Stimulated activated CD8-positive, alpha-beta memory T cell treated with anti-CD3 and anti-CD28 coated beads, Interleukin-4, amount 100 ng/mL, for 24 hours (primary cell): ENCODE data around the gene RSPH6A.
A peak's percentile ranks its signal among the peaks of the same experiment; 100 is the strongest.

Experiments
- DNase-seq: peaks from one replicate; pipeline ENCODE4 v3.0.0-alpha.2; 2020; ENCODE audit warnings: low read depth

RSPH6A gene

DNA sequence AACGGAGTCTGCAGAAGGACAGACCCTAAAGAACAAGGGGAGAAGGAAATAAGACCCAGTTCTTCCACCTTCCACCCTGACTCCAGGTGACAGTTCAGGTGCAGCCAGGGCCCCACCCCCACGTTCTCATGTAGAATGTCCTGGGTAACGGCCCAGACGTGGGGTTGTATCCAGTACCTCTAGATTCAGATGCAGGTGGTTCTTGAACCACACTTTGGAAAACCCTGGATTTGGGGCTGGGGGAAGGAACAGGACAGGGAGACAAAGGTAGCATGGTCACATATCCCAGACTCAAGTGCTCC lies 35.0 kb downstream of the RSPH6A start:
- DNase-seq: no peak

DNA sequence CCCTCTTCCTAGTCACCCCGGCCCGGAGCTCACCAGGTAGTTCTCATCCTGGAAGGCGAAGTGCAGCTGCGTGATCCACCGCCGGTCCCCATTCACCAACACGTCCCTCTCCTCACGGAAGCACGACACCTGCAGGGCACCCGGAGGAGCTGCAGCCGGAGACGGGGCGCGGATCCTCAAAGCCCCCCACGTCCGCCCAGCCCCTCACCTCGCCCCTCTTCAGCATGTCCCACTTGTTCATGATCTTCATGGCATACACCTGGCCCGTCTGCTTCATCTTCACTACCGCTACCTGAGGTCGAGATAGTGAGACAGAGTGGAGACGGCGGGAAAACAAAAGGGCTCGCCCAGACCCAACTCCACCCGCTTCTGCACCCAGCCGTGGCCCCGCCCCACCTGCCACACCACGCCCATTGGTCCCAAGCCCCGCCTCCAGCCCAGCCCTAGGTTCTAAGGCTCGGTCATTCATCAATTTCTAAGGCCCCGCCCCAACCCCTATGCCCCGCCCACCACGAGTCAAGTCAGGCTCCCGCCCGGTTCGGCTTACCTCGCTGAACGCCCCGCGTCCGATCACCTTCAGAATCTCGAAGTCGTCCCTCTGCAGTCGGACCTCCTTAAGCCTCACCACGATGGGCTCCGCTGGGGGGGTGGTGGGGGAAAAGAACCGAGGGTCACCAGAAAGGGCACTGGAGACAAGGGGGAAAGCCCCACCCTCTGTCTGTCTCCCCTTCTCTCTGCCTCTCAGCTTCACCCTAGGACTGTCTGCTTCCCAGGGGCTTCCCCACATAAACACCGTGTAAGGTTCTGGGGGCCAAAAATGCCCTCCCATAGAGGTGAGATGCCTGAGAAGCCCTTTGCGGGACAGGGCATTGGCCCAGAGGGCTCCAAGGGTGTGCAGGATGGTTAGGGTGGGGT lies 35.6 kb downstream of the RSPH6A start:
- DNase-seq: peak; percentile 80

DNA sequence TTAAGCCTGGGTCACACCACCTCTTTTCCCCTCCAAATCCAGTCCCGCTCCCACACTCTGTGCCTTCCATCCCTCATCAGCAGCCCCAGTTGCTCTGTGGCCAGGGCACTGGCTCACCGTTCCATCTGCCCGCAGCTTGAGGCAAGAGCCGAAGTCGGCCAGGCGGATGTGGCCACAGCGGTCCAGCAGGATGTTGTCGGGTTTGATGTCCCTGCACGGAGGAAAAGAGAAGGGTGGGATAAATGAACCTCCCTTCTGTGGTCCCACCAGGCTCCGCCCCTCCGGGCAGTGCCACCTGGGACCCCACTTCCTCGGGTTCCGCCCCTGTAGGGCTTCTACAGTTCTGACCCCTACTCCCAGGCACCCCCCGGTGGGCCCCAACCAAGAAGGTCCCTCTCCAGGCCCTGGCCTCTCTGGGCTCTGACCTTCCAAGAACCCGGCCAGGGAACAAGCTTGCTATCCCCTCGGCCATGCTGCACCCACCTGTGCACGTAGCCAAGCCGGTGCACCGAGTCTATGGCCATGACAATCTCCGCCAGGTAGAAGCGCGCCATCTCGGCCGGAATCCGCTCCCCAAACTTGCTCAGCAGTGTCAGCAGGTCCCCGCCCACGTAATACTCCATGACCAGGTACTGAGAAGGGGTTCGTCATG lies 37.0 kb downstream of the RSPH6A start:
- no peak for DNase-seq

DNA sequence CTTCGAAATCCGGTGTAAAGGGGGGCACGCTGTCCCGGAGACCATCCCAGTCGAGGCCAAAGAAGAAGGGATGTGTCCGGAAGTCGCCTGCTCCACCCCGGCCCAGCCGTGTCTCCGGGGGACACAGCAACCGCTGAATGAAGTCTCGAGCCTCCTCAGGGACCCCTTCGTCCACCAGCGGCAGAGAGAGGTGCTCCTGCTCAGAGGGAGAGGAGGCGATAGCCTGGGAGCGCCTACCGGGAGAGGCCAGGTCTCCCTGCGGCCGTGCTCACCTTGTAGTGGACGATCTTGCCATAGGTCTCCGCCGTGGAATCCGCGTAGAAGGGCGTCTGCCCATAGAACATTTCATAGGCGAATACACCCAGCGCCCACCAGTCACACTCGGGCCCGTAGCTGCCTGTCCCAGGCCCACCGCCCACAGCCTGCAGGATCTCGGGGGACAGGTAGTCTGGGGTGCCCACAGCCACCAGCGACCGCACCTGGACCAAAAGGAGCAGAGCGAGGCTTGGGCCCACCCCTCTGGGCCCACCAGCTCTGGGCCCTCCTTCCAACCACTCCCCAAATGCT lies 37.6 kb downstream of the RSPH6A start:
- no peak for DNase-seq

DNA sequence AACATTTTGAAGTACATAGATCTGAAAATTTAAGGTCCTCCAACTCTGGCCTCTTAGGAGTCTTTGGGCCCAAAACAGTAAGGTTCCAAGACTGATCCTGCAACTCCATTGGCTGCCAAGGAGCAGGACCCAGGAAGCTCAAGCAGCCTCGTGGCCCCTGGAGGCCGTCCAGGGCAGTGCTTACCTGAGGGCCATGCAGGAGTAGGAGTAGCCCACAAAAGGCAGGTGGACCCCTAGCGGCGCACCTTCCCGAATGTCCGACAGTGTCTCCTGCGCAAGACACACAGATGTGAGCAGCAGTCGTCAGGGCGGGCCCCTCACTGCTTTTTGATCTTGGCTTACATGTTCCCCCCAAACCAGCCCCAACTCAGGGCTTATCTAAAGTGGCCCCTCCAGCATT lies 40.3 kb downstream of the RSPH6A start:
- DNase-seq: no peak

DNA sequence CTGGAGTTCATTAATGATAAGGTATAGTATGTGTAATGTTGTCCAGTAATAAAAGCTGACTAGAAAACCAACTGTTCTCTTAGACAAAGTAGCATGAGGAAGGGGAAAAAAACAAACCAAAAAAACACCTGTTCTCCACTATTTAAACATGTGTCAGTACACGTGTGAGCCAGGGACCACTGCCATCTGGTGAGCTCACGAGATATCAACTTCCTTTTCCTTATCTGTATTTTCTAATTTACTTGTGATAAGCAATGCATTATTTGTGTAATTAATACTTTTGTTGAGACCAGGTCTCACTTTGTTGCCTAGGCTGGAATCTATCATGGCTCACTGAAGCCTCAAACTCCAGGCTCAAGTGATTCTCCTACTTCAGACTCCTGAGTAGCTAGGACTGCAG lies 41.7 kb downstream of the RSPH6A start:
- no peak for DNase-seq

DNA sequence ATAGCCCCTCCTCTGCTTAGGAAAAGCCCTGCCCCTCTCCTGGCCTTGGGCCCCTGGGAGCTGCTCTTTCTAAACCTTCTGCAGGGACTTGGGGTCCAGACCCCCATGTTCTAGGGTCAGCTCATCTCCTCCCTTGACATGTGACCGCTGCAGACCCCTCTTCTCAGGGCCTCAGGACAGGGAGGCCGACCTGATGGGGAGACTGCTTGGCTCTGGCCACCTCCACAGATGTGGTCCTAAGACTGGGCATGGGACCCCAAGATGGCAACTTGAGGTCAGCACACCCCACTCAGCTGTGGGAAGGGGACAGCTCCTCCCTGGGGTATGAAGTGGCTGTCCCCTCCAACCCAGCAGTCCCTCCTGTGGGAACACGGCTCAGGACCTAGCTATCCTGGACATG lies 42.2 kb downstream of the RSPH6A start:
- DNase-seq: no peak

DNA sequence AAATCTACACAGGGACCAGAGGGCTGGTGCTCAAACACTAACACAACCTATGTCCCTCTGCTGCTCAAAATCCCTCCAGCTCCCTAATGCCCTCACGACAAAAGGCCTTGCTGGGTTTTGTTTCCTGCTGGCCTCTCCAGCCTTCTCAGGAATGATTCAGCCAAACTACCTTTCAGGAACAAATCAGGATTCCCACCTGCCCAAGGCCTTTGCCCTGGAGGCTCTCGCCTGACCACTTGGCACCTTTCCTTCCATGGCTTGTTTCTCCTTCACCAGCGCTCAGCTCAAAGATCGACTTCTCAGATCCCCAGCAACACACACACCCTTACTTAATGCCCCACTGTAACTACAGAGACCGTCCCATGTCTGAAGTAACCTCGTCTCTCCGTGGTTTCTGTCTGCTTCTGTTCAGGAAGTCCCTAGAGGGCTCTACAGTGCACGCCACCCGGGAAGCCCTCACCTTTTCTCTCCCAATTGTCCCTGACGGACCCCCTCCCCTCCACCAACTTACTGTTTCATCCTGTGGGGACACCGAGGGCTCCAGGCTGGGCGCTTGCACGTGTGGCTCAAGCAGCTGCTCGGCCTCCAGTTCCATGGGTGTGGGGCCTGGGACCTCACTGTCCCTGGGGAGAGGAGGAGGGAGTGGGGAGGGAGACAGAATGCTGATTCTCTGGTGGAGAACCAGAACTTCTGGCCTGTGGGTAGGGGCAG lies 42.8 kb downstream of the RSPH6A start:
- DNase-seq: no peak

DNA sequence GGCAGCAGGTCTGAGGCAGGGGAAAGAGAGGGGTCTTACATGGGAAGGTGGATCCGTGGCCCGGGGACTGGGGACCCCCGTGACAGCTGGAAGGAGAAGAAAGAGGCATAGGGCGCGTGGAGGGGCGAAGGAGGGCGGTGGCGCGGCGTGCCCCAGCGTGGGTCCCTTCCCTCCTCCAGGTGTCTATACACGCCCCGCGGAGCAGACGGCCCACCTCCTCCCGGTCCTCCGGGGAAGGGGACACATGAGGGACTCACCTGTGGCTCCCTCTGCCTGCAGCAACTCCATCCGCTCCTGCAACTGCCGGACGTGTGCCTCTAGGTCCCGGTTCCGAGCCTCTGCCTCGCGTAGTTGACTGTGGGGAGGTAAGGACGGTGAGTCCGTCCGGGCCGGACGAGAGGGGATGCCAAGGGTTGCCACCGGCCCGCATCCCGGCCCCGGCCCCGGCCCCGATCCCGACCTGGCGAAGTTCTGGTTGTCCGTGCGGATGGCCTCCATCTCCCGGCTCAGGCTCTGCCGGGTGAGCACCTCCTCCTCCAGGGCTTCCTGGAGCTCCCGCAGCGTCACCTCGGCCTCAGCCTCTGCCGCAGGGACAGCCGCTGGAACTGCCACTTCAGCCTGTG lies 43.7 kb downstream of the RSPH6A start:
- DNase-seq: no peak

DNA sequence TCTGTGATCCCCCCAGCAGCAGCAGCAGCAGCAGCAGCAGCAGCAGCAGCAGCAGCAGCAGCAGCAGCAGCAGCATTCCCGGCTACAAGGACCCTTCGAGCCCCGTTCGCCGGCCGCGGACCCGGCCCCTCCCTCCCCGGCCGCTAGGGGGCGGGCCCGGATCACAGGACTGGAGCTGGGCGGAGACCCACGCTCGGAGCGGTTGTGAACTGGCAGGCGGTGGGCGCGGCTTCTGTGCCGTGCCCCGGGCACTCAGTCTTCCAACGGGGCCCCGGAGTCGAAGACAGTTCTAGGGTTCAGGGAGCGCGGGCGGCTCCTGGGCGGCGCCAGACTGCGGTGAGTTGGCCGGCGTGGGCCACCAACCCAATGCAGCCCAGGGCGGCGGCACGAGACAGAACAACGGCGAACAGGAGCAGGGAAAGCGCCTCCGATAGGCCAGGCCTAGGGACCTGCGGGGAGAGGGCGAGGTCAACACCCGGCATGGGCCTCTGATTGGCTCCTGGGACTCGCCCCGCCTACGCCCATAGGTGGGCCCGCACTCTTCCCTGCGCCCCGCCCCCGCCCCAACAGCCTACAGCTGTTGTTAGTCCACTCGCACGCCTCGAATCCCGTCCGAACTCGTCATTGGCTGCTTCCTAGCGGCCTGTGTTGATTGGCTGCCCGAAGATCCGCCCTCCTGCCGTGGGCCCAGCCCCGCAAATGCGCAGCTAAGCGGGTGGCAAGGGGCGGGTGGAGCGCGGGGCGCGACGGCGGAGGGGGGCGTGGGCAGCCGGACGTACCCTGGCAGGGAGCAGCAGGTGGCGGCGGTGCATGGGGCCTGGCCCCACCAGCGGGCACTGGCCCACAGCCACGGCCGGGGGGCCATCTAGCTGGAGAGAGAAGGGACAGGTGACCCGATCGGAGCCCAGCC lies 44.7 kb downstream of the RSPH6A start:
- peak; percentile 88 for DNase-seq

DNA sequence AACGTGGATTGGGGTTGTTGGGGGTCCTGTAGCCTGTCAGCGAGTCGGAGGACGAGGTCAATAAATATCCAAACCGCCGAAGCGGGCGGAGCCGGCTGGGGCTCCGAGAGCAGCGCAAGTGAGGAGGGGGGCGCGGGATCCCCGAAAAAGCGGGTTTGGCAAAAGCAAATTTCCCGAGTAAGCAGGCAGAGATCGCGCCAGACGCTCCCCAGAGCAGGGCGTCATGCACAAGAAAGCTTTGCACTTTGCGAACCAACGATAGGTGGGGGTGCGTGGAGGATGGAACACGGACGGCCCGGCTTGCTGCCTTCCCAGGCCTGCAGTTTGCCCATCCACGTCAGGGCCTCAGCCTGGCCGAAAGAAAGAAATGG lies 45.3 kb downstream of the RSPH6A start:
- no peak for DNase-seq

DNA sequence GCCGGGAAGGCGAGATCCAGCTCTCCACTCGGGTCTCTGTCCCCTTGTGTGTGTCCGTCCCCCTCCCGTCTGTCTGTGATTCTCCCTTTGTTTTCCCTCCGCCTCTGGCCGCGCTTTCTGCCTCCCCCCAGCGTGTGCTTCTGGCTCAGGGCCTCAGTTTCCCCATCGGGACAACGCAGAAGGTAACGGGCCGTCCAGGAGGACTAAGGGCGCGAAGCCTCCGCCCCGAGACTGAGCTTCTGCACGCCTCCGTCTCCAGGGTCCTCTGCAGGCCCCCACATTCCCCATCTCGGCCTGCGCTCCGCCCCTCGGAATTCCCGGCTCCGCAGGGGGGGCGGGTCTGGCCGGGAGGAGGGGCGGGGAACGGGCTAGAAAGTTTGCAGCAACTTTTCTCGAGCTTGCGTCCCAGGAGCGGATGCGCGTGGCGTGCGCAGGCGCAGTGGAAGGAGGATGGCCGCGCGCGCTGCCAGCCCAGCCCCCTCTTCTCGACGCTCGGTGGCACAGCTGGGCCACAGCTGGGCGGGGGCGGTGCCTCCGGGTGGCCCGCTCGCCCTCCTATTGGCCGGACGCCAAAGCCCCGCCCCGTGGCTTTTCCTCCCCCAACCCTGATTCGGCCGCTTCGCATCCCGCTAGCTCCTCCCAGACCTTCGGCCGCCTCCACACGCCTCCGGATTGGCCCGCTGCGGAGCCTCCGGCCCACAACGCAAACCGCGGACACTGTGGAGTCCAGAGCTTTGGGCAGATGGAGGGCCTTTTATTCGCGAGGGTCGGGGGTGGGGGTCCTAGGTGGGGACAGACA lies 45.9 kb downstream of the RSPH6A start, which contains the start of gene SIX5:
Gene SIX5, minus strand, starts transcription at position 269 of the 799 bp plus-strand sequence. CDS start 408 bp downstream, outside the sequence.
- peak; percentile 90 for DNase-seq

DNA sequence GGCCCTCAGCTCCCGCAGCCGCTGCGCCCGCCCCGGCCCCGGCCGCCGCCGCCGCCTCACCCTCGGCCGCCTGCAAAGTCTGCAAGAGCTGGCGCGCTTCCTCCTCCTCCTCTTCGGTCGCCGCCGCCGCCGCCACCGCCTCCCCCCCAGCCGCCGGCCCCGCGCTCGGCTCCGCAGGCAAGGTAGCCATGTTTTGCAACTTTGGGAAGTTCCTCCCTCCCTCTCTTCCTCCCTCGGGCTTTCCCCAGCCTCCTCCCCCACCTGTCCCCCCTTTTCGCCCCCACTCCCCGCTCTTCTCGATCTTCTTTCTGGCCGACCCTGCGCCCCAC lies 46.5 kb downstream of the RSPH6A start:
- DNase-seq: no peak

DNA sequence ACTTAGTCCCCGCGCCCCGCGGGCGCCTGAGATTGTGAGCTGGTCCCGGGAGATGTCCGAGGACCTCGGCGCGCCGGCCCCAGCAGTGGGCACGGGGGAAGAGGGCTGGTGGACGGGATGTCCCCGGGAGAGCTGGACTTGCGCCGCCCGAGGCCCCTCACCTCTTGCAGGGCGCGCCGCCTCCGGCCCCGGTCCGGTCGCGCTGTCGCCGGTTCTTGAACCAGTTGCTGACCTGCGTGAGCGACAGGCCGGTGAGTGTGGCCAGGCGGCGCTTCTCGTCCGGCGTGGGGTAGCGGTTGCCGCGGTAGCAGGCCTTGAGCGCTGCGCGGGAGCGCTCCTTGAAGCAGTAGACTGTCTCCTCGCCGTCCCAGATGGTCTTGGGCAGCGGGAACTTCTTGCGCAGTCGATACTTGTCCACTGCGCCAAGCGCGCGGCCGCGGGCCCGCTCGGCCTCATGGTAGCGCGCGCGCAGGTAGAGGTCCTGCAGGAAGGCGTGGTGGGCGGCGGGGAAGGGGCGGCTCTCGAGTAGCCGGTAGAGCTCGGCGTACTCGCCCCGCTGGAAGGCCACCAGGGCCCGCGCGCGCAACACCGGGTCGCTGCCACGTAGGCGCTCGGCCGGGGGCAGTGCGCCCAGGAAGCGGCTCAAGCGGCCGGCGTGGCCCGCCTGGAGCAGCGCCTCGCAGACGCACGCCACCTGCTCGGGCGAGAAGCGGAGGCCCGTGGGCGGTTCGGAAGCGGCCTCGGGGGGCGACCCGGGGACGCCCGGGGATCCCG lies 47.0 kb downstream of the RSPH6A start:
- DNase-seq: peak; percentile 24

DNA sequence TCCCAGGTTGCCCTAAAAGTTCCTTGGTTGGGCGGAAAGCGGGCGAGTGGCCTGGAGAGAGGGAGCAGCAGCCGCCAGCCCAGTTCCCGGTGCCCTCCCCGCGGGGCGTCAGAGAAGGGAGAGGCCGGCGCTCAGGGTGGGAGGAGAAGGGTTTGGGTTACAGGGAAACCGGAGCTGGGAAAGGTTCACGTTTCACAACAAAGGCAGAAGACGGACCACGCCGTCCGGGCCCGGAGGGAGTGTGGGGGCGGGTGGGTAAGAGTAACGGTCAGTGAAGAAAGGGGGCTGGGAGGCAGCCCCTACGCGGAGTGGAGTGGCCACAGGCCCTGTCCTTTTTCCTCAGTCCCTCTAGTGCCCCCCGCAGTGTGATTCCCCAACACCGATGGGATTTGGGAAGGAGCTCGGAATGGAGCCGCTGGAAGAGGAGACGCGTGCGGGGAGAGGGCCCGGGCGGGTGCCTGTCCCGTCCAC lies 47.7 kb downstream of the RSPH6A start:
- no peak for DNase-seq

DNA sequence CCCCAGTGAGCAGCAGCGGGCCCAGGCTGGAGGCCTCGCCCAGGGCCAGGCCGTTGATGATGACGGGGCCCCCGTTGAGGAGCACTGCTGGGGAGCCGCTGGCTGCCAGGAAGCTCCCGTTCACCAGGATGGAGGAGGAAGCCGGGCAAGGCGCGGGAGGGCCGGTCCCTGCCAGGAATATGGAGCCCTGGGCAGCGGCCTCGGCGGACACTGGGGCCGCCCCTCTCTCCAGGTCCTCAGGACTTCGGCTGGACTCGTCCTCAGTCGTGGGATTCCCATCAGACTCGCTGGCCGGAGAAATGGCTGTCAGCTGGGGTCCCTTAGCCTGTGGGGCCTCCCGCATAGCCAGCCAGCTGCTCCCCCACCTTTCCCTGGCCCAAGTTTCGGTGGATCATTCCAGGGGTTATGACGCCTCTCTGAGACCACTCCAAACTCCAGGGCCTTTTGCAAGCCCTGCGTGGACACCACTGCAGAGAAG lies 48.2 kb downstream of the RSPH6A start:
- DNase-seq: no peak

DNA sequence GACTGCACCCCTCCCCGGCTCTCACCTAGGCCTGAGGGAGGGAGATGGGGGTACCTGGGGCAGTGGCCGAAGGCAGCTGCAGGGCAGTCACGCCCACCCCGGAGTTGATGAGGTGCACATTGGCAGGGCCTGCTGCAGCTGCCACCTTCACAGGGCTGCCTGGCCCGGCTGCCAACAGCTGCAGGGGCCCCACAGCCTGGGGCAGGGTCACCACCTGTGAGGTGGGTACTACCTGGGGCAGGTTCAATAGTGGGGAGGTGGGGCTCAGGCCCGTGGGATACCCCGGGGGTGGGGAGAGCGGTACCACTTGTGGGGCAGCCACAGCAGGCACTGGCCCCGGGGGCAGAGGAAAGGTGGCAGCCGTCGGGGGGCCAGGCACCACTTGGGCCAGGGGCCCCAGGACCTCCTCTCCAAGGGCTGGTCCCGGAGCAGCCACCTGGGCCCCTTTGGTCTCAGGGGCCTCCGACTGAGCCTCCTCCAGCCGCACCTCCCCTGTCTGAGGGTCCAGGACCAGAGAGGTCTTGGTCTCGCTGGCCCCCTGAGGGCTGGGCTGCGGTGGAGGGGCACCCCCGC lies 48.7 kb downstream of the RSPH6A start:
- DNase-seq: no peak

DNA sequence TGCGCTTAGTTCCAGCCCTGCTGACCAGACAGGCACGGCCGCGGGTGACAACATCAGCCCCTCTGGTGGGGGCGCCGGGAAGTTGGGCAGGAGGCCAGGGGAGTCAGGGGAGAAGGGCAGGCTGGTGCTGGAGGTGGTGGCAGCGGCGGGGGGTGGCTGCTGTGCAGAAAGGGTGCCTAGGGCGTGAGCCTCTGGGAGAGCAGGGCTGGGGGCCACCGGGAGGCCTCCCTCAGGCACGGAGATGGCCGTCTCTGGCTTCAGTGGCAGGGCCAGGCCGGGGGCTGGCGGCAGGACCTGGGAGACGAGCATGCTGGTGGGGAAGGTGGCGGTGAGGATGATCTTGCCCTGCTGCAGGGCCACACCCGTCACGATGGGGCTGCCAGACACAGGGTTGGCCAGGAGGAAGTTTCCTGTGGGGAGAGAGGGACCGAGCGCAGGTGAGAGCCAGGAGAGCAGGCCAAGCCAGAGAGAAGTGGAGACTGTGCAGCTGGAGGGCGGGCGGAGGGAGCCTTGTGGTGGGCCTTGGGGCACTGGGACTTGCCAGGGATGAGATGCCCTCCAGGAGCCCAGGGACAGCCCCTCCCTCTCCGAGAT lies 49.3 kb downstream of the RSPH6A start:
- no peak for DNase-seq
